AG04449 (cell line): ENCODE data around the gene SNX20.

Experiments used
- CTCF ChIA-PET: fragments of 350-600 bp; formaldehyde crosslinking; extraction: SDS; loops from one replicate; lab custom pipeline; 2021; ENCODE audit warnings: antibody characterized with exemption; lab: Yijun Ruan, JAX
- POLR2A ChIA-PET: fragments of 400-600, 350-600 bp; formaldehyde crosslinking; extraction: SDS; loops from one replicate; lab custom pipeline; 2020; ENCODE audit warnings: antibody characterized with exemption, inconsistent platforms; lab: Yijun Ruan, JAX
- DNase-seq: peaks from one replicate; pipeline ENCODE4 v3.0.0-alpha.2; 2010; ENCODE audit warnings: low read depth, low spot score
- H3K4me3 ChIP-seq: 2 replicates; pipeline ENCODE4 v1.5.1; 2011; ENCODE audit warnings: low read depth, mild to moderate bottlenecking, control low read depth, low read length
- CTCF ChIP-seq: IDR thresholded peaks from one replicate; pipeline ENCODE4 v1.5.1; 2011; ENCODE audit warnings: mild to moderate bottlenecking, moderate library complexity, low read length, control low read depth, inconsistent platforms; ENCODE audit not compliant: insufficient read depth; ENCODE audit errors: missing control alignments

Gene SNX20

GRCh38 chr16:50712956-50713355 lies 31.8 kb upstream of the SNX20 start:
- no peak for TF ChIP-seq CTCF
- no peak for DNase-seq
- CTCF ChIA-PET = no interaction called here
- POLR2A ChIA-PET = no interaction called here
- H3K4me3 ChIP-seq = no peak overlapping the region

GRCh38 chr16:50712560-50712898 lies 31.4 kb upstream of the SNX20 start:
- ChIA-PET CTCF (no interaction called here), POLR2A (no interaction called here)
- TF ChIP-seq CTCF = no peak
- H3K4me3 ChIP-seq = no peak overlapping the region
- DNase-seq = no peak

GRCh38 chr16:50711862-50712559 lies 30.9 kb upstream of the SNX20 start:
- ChIA-PET CTCF (no interaction called here), POLR2A (no interaction called here)
- H3K4me3 ChIP-seq = no peak overlapping the region
- no peak for DNase-seq
- no peak for TF ChIP-seq CTCF

- no peak for DNase-seq
- ChIA-PET POLR2A (no interaction called here), CTCF (interaction anchor here (1.0 kb wide), 1 partner anchor 12 kb away, joined by 4 read pairs; no protein-coding TSS in a partner anchor)
- no peak for TF ChIP-seq CTCF
- no peak overlapping the region for H3K4me3 ChIP-seq
These were observed 29.9 kb upstream of the SNX20 start for GRCh38 chr16:50711040-50711439.

- ChIA-PET CTCF (no interaction called here), POLR2A (no interaction called here)
These were observed 28.9 kb upstream of the SNX20 start for GRCh38 chr16:50709980-50710379.

More at GRCh38 chr16:50709980-50710379, 28.9 kb upstream of the SNX20 start:
- no peak overlapping the region for H3K4me3 ChIP-seq
- no peak for DNase-seq
- no peak for TF ChIP-seq CTCF
